Kidney epithelial cell (primary cell): ENCODE results near the gene HCRTR2. TPM values are rescaled to one million over a fixed set of nuclear protein-coding genes. Genes with fewer than 3 reads are reported as not detected.

Source experiments
- DNase-seq: peaks from one replicate; pipeline ENCODE4 v3.0.0-alpha.2; 2010; ENCODE audit warnings: low read depth
- H3K27me3 ChIP-seq: 2 replicates; pipeline ENCODE4 v1.6.0; 2011; ENCODE audit warnings: low read length; ENCODE audit not compliant: control insufficient read depth, insufficient read depth
- H3K36me3 ChIP-seq: 2 replicates; pipeline ENCODE4 v1.5.1; 2011; ENCODE audit warnings: low read length; ENCODE audit not compliant: control insufficient read depth, insufficient read depth
- H3K4me3 ChIP-seq: 2 replicates; pipeline ENCODE4 v1.5.1; 2011; ENCODE audit warnings: low read depth, mild to moderate bottlenecking, control low read depth, low read length
- total RNA-seq: library from RNA; depleted of rRNA; stranded (reverse); fragments of >200 nt; gene quantifications from 2 replicates; pipeline ENCODE4 v1.2.3, GENCODE V29; 2015
- TF ChIP-seq, protein P1 (sequence below): IDR thresholded peaks from 2 replicates; pipeline ENCODE4 v1.5.1; 2011; ENCODE audit warnings: mild to moderate bottlenecking, moderate library complexity, low read length, control low read depth, inconsistent platforms; ENCODE audit not compliant: insufficient read depth, poor library complexity, severe bottlenecking

Gene HCRTR2
- total RNA-seq, 1 donor from 2014 or later: not detected

DNA sequence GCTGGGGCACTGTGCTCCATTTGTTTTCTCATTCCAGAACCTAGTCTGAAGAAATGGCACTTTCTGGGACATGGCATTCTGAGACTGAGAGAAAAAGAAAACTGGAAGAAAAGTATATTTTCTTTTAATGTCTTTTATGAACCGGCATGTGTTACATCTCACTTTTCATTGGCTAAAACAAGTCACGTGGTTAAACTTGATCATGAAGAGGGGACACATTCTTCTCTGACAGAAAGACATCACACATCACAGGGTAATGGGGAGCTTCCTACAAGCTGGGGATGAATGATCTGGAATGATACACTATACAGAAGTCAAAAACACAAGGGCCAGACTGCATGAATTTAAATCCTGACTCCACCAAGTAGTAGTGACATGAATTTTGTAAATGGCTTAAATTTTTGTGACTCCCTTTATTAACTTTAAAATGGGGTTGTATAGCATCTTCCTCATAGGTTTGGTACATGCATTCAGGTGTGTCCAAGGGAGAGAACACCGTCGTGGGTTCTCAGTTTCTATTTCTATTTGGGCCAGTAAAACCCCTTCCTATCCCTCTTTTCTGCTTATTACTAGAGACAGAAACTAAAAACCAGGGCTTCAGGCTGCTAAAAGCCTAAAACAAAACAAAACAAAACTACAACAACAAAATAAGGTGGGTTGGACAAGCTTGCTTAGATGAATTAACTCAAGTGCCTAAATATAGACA is 91.2 kb downstream of the HCRTR2 start:
- H3K36me3 ChIP-seq: no peaks in the 10 kb centered on the region
- no peaks in the 10 kb centered on the region for H3K27me3 ChIP-seq
- TF ChIP-seq, protein P1, sequence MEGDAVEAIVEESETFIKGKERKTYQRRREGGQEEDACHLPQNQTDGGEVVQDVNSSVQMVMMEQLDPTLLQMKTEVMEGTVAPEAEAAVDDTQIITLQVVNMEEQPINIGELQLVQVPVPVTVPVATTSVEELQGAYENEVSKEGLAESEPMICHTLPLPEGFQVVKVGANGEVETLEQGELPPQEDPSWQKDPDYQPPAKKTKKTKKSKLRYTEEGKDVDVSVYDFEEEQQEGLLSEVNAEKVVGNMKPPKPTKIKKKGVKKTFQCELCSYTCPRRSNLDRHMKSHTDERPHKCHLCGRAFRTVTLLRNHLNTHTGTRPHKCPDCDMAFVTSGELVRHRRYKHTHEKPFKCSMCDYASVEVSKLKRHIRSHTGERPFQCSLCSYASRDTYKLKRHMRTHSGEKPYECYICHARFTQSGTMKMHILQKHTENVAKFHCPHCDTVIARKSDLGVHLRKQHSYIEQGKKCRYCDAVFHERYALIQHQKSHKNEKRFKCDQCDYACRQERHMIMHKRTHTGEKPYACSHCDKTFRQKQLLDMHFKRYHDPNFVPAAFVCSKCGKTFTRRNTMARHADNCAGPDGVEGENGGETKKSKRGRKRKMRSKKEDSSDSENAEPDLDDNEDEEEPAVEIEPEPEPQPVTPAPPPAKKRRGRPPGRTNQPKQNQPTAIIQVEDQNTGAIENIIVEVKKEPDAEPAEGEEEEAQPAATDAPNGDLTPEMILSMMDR: no peak
- no peak overlapping the region for H3K4me3 ChIP-seq
- DNase-seq: no peak

DNA sequence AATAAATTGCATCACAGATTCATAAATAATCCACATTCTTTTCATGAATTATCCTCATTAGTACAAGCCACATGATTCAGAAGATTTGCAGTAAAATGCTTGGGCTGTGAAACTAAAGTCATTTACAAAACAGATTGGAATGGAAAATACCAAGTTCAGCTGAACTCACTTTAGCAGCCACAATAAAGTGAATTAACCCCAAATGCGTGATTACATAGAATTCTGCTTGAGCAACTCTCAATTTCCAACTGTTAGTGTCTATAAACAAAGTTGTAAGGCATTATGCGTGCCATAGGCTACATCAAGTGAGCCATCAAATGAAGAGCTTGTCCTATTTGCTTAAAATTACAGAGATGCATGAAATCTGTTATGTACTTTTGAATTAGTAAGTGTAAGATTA is 92.6 kb downstream of the HCRTR2 start:
- Histone ChIP-seq H3K27me3 (no peaks in the 10 kb centered on the region), H3K4me3 (no peak overlapping the region), H3K36me3 (no peaks in the 10 kb centered on the region)
- no peak for DNase-seq
- TF ChIP-seq, protein P1: no peak

DNA sequence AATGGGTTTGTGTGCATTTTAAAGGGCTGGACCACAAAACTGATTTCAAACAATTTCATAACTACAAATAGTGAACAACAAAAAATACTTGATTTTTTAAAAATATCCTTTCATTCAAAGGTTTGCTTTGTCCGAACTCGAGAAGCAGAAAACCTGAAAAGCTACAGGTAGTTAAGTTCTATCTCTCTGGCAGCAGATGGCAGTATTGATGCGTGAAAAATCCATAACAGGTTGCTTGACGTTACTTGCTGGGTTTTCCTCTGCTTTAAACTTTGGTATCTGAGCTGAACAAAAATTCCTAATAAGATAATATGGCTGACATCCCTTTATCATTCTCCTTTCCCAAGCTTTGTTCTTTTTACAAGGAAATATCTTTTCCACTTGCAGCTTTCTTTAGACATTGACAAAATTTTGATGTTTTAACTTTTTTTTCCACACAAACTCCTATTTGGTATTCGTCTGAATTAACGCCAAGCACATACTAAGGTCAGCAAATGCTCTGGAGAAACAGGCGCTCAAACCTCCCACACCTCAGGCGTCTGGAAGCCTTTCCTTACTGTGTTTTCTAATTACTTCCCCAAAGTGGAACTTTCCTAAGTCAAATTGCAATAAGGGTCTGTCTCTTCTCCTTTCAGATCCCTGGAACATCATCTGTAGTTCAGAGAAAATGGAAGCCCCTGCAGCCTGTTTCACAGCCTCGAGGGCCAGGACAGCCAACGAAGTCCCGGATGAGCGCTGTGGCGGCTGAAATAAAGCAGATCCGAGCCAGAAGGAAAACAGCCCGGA is 102.6 kb downstream of the HCRTR2 start:
- H3K27me3 ChIP-seq: no peaks in the 10 kb centered on the region
- H3K4me3 ChIP-seq: no peak overlapping the region
- TF ChIP-seq, protein P1: peak; percentile 54
- no peaks in the 10 kb centered on the region for H3K36me3 ChIP-seq
- peak; percentile 32 for DNase-seq

DNA sequence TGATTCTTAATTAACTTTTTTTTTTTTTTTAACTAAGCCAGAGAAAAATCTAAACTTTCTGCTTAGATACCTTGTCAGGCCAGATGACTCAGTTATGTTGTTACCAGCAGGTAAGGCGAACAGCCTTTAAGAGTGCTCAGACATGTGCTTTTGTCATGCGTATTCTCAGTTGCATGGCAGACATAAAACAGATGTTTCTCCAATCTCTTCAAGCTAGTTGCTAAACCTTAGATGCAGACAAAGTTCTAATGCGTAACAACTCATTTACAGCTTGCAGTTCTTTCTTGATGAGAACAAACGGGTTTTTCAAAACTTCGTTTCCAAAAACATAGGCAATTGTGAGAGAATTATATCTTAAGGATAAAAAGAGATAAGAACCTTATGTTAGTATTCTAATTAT is 103.3 kb downstream of the HCRTR2 start:
- TF ChIP-seq, protein P1: no peak
- no peak for DNase-seq
- H3K4me3 ChIP-seq: no peak overlapping the region
- H3K36me3 ChIP-seq: no peaks in the 10 kb centered on the region
- no peaks in the 10 kb centered on the region for H3K27me3 ChIP-seq

DNA sequence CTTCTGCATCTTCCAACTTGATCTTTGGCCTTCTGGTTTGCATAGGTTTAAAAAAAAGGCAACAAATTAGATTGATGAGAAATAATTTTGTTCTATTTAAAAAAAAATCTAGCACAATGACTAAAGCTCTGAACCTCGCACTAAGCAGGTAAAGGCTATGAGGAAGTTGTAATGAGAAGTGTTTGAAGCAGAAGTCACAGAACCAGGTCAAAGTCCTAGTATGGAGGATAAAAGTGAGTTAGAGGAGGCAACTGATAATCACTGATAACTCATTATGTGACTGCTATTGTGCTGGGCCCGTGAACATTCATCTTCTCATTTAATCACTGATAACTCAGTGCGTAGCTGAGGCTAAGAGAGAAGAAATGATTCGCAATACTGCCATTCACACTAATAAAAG is 106.9 kb downstream of the HCRTR2 start:
- no peak for DNase-seq
- no peak overlapping the region for H3K4me3 ChIP-seq
- H3K27me3 ChIP-seq: no peaks in the 10 kb centered on the region
- no peaks in the 10 kb centered on the region for H3K36me3 ChIP-seq
- TF ChIP-seq, protein P1: no peak
